Femur (tissue), 1 donor: ENCODE data around the gene UHRF1.
"Not testable (repeated sequence)": the region's sequence is repeated elsewhere in the genome, so short reads cannot be mapped to it uniquely, and the experiment has no call there.

Experiments
- DNase-seq: peaks from one replicate; pipeline ENCODE4 v3.0.0-alpha.2; 2017

The UHRF1 gene

GRCh38 chr19:4900879-4901278 lies 8.4 kb upstream of the UHRF1 start:
- DNase-seq, result not testable (repeated sequence)

GRCh38 chr19:4902796-4903195 lies 6.5 kb upstream of the UHRF1 start, which contains the start of gene ARRDC5:
Gene ARRDC5, minus strand, starts transcription at chr19:4902896. Its CDS starts 71 bp downstream, at chr19:4902825.
- DNase-seq, result no peak

- no peak for DNase-seq
Measured at GRCh38 chr19:4904481-4904880, 4.8 kb upstream of the UHRF1 start.

- DNase-seq, result no peak
Measured at GRCh38 chr19:4906963-4907362, 2.3 kb upstream of the UHRF1 start.

- DNase-seq, result no peak
Measured at GRCh38 chr19:4908360-4908759, 941 bp upstream of the UHRF1 start.

- no peak for DNase-seq
Measured at GRCh38 chr19:4908781-4909155, 533 bp upstream of the UHRF1 start.

- peak; percentile 95 for DNase-seq
Measured at GRCh38 chr19:4909897-4910593, 744 bp downstream of the UHRF1 start.

GRCh38 chr19:4910594-4911281 lies 1.4 kb downstream of the UHRF1 start:
- DNase-seq, result peak; percentile 43

GRCh38 chr19:4911314-4911713 lies 2.0 kb downstream of the UHRF1 start:
- DNase-seq, result no peak

GRCh38 chr19:4911786-4912672 lies 2.7 kb downstream of the UHRF1 start:
- DNase-seq, result peak; percentile 79

GRCh38 chr19:4913996-4914735 lies 4.9 kb downstream of the UHRF1 start:
- no peak for DNase-seq

GRCh38 chr19:4914736-4915501 lies 5.6 kb downstream of the UHRF1 start:
- DNase-seq, result no peak

- no peak for DNase-seq
Measured at GRCh38 chr19:4916292-4917082, 7.2 kb downstream of the UHRF1 start.

GRCh38 chr19:4922530-4923275 lies 13.4 kb downstream of the UHRF1 start:
- DNase-seq, result no peak

GRCh38 chr19:4923276-4923747 lies 14.0 kb downstream of the UHRF1 start:
- no peak for DNase-seq

- DNase-seq, result no peak
Measured at GRCh38 chr19:4929186-4929585, 19.9 kb downstream of the UHRF1 start.

GRCh38 chr19:4930664-4931063 lies 21.4 kb downstream of the UHRF1 start:
- DNase-seq, result no peak

GRCh38 chr19:4932711-4933110 lies 23.4 kb downstream of the UHRF1 start:
- no peak for DNase-seq

- DNase-seq, result no peak
Measured at GRCh38 chr19:4933528-4933927, 24.2 kb downstream of the UHRF1 start.

- no peak for DNase-seq
Measured at GRCh38 chr19:4935444-4935843, 26.1 kb downstream of the UHRF1 start.
